ENCODE measurements around the gene ZNF75A.

DNA sequence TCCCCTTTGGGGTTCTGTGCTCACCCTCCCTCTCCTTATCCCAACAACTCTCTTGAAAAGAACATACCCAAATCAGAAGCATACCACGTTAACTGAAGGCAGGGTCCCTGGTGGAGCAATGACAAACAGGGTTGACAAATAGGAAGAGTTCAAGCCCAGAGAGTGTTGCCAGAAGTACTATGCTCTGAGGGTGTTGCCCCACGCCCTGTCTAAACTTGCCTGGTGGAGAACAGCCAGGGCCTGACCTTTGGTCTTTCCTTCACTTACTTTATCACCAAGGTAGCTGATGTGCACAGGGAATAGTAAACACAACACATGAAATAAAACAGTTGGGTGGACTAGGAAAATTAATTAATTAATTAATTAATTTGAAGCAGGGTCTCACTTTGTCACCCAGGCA is 23.3 kb downstream of the ZNF75A start:
- TF ChIP-seq TAF1 (IDR thresholded peaks at IDR 0.05; ENCODE audit: low read depth) (no peak), FOXM1 (IDR thresholded peaks at IDR 0.05; ENCODE audit: borderline replicate concordance, low read depth) (no peak), TCF12 (IDR thresholded peaks at IDR 0.05; ENCODE audit: low read depth) (no peak), CEBPB (IDR thresholded peaks at IDR 0.05) (no peak), EGR1 (IDR thresholded peaks at IDR 0.05) (no peak)
- TF ChIP-seq, protein P1, sequence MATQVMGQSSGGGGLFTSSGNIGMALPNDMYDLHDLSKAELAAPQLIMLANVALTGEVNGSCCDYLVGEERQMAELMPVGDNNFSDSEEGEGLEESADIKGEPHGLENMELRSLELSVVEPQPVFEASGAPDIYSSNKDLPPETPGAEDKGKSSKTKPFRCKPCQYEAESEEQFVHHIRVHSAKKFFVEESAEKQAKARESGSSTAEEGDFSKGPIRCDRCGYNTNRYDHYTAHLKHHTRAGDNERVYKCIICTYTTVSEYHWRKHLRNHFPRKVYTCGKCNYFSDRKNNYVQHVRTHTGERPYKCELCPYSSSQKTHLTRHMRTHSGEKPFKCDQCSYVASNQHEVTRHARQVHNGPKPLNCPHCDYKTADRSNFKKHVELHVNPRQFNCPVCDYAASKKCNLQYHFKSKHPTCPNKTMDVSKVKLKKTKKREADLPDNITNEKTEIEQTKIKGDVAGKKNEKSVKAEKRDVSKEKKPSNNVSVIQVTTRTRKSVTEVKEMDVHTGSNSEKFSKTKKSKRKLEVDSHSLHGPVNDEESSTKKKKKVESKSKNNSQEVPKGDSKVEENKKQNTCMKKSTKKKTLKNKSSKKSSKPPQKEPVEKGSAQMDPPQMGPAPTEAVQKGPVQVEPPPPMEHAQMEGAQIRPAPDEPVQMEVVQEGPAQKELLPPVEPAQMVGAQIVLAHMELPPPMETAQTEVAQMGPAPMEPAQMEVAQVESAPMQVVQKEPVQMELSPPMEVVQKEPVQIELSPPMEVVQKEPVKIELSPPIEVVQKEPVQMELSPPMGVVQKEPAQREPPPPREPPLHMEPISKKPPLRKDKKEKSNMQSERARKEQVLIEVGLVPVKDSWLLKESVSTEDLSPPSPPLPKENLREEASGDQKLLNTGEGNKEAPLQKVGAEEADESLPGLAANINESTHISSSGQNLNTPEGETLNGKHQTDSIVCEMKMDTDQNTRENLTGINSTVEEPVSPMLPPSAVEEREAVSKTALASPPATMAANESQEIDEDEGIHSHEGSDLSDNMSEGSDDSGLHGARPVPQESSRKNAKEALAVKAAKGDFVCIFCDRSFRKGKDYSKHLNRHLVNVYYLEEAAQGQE (IDR thresholded peaks at IDR 0.05; ENCODE audit: low read depth) = no peak
- TF ChIP-seq, protein P2, sequence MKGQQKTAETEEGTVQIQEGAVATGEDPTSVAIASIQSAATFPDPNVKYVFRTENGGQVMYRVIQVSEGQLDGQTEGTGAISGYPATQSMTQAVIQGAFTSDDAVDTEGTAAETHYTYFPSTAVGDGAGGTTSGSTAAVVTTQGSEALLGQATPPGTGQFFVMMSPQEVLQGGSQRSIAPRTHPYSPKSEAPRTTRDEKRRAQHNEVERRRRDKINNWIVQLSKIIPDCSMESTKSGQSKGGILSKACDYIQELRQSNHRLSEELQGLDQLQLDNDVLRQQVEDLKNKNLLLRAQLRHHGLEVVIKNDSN (IDR thresholded peaks at IDR 0.05) = no peak

Data from Ishikawa (cell line).